HG03571 (cell line): ENCODE data around the gene UNC45A.
A peak's percentile ranks its signal among the peaks of the same experiment; 100 is the strongest.
"Not testable (repeated sequence)": the region's sequence is repeated elsewhere in the genome, so short reads cannot be mapped to it uniquely, and the experiment has no call there.

Source experiments
- ATAC-seq: cut with Tn5 transposase; IDR thresholded peaks from one replicate; pipeline ENCODE4 v1.9.1; 2021; ENCODE audit not compliant: unreplicated experiment

Gene UNC45A

GRCh38 chr15:90917569-90917968, 17.5 kb upstream of the UNC45A start:
- ATAC-seq: no peak

- no peak for ATAC-seq
Measured at GRCh38 chr15:90918034-90918788, 16.9 kb upstream of the UNC45A start.

DNA sequence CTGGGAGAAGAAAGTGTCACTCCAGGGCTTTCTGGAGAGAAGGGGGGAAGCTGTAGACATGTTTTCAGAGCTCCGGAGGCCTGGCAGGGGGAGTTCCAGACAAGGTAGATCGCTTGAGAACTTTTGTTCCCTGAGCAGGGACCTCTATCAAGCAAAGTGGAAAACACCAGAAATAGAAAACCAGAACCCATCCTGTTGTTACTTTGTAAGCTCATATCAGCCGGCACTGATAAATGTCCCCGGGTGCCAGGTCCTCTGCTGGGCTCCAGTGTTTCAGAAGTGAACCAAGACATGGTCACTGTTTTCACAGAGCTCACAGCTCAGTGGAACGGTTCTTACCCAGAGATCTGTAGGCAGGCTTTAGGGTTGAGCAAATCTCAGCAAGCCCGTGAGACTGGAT, 16.2 kb upstream of the UNC45A start:
- no peak for ATAC-seq

DNA sequence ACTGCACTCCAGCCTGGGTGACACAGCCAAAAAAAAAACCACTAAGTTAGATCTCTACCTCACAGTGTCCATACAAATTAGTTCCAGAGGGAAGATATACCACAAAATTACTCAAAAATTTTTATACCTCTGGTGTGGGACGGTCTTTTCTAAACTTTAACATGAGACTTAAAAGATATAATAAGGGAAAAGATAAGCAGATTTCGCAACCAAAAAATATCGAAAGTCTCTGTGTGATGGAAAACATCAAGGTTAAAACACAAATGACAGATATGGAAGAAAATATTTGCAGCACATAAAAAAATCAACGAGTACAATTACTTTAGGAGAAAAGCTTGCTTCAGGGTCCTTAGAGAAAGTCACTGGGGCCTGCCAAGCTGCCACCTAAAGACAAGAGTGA, 13.2 kb upstream of the UNC45A start:
- ATAC-seq: no peak

- not testable (repeated sequence) for ATAC-seq
Measured at GRCh38 chr15:90922712-90923322, 12.3 kb upstream of the UNC45A start.

DNA sequence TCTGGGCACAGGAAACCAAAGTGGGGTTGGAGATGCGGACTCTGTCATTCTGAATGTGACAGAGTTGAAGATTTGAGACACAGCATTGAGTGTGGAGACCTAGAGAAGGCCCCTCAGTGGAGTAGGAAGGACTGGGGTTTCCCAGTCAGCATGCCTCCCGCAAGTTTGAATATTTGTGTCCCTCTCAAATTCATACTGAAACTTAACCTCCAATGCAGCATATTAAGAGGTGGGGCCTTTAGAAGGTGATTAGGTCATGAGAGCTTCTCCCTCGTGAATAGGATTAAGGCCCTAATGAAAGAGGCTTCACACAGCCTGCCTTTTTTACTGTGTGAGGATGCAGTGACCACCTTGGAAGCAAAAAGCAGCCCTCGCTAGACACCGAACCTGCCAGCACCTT, 10.7 kb upstream of the UNC45A start:
- peak; percentile 71 for ATAC-seq

DNA sequence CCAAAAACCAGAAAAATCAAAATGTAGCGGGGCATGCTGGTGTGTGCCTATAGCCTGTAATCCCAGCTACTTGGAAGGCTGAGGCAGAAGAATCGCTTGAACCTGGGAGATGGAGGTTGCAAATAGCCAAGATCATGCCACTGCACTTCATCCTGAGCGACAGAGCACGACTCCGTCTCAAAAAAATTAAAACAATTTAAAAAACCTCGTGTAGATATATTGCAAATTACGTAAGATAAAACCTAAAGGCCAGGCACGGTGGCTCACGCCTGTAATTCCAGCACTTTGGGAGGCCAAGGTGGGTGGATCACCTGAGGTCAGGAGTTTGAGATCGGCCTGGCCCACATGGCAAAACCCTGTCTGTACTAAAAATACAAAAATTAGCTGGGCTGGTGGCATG, 8.3 kb upstream of the UNC45A start:
- not testable (repeated sequence) for ATAC-seq

DNA sequence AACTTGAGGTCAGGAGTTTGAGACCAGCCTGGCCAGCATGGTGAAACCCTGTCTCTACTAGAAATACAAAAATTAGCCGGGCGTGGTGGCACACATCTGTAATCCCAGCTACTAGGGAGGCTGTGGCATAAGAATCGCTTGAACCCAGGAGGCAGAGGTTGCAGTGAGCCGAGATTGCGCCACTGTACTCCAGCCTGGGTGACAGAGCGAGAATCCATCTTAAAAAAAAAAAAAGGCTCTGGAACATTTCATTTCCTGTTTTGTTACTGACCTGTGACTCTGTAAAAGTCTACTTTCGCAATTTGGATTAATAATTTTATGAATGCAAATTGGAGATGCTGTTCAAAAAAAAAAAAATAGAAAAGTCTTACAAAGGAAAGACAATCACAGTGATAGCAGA, 7.0 kb upstream of the UNC45A start:
- not testable (repeated sequence) for ATAC-seq

GRCh38 chr15:90929246-90930019, 5.7 kb upstream of the UNC45A start:
- ATAC-seq: no peak

DNA sequence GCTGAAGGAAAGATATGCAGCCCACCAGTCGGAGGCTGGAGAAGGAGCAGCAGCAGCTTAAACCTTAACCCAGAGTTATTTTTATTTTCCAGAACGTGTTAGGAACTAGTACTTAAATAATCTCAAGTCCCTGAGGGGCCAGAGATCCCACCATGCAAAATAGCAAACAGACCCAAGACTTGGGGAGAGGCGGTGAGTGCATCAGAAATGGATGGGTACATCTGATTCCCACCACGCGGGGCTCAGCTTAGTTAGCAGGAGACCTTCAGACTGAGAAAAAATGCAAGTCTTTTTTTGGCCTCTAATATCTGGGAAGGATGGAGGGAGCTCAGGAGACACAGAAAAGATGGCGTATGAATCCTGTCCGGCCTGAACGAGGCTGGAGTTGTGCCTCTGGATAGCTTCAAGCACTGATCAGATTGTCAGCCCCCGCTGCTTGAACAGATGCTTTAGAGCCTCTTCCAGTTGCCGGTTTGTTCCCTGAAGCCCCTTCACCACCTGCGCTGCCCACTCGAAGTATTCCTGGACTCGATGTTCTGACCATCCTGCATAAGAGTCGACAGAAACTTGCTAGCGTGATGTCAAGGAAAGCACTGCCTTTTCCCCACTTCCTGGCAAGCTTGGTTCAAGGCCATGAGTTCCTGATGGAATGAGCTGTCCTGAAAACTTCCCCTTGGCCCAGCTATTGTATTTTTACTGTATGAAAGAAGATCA, 4.1 kb upstream of the UNC45A start:
- ATAC-seq: no peak

GRCh38 chr15:90931575-90931827, 3.6 kb upstream of the UNC45A start:
- no peak for ATAC-seq

- peak; percentile 46 for ATAC-seq
Measured at GRCh38 chr15:90931828-90932659, 3.0 kb upstream of the UNC45A start, which contains the start of gene HDDC3. Gene HDDC3 (minus strand): TSS chr15:90932549. CDS start chr15:90932540, 9 bp downstream.

DNA sequence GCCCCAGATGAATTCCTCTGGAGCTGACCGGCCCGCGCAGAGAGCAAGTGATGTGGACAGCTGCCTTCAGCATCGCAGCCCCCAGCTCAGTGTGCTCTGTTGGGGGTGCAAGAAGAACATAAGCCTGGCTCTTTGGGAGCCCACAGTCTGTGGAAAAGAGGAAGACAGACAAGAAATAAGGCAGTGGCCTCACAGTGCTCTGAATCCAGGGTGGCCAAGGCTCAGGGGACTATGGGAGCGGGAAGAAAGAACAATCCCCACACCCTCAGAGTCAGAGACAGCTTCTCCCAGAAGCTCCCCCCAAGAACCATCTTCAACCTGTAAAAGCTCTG, 2.5 kb upstream of the UNC45A start:
- ATAC-seq: no peak

DNA sequence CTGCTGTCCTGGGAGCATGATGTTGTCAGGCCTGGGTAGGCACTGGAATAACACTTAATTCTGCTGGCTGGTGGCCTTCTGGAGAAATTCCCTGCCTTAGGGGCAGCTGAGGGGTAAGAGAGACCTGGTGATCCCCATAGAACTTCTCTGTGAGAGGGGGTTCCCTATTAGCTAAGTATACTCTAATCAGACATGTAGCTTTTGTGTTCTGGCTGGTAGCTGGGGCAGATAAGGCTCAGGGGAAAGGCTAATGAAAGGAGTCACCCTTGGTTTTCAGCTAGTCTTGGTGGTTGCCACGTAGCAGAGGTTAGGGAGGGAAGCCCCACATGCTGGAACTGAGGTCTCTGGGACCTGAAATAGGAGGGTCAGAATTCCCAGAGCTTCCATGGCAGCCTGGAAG, 1.8 kb upstream of the UNC45A start:
- no peak for ATAC-seq

- no peak for ATAC-seq
Measured at GRCh38 chr15:90934256-90934948, 683 bp upstream of the UNC45A start.

DNA sequence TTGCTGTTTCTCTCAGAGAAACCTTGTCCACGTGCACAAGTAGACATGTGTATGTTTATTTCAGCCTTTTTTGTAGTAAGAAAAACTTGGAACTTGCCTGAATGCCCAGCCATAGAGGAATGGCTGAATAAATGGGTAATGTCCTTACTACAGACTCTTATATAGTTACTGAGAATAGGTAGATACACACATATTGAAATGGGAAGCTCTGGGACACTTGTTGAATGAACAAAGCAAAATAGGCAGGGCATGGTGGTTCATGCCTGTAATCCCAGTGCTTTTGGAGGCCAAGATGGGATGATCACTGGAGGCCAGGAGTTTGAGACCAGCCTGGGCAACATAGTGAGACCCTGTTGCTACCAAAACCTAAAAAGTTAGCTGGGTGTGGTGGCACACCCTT, 1.7 kb downstream of the UNC45A start:
- no peak for ATAC-seq

DNA sequence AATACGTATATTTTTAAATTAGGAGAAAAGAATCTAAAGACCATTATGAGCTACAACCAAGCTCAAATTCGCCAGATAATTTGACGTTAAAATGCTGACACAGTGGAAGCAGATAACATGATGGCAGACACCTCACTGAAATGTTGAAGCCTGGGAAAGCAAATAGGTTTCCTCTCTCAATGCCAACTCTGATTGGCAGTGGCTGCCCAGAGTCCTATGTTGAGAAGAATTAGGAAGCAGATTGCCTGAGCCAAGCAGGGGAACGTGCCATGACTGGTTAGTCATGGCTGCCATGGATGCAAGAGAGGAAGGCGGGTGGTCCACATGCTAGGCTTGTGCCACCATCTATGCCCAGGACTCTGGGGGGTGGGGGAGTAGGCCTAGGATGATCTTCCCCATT, 3.2 kb downstream of the UNC45A start:
- no peak for ATAC-seq

GRCh38 chr15:90939756-90940155, 4.7 kb downstream of the UNC45A start:
- no peak for ATAC-seq

GRCh38 chr15:90941038-90941437, 6.0 kb downstream of the UNC45A start:
- no peak for ATAC-seq
